Stimulated activated CD4-positive, alpha-beta T cell treated with anti-CD3 and anti-CD28 coated beads, Interleukin-2, amount 100 ng/mL, for 24 hours (primary cell): Measurements from ENCODE around the gene RGS13.

Source experiments
- DNase-seq, 2 donors: peaks; one replicate each; pipeline ENCODE4 v3.0.0-alpha.2; 2020

RGS13 gene, protein sequence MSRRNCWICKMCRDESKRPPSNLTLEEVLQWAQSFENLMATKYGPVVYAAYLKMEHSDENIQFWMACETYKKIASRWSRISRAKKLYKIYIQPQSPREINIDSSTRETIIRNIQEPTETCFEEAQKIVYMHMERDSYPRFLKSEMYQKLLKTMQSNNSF

DNA sequence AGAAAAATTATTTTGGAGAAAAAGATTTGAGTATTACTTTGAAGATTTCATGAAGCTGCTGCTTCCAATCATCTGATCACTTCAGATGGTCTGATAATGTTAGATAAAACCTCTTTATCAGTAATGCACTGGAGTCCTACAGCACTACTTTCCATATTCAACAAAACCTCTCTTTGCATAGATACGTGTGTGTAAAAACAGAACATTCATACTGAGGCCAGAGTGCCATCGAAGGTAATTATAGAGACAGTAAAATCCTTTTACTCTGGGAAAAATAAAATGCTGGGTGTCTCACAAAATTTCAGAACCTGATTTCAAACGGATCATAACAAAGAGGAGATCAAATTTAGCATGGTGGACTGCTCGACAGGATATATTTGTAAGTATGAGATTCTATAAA is at the start of gene RGS13:
Gene RGS13, plus strand, starts transcription at position 209 of the 400 bp plus-strand sequence. CDS start 8,188 bp downstream, outside the sequence.
- DNase-seq, result no peak

DNA sequence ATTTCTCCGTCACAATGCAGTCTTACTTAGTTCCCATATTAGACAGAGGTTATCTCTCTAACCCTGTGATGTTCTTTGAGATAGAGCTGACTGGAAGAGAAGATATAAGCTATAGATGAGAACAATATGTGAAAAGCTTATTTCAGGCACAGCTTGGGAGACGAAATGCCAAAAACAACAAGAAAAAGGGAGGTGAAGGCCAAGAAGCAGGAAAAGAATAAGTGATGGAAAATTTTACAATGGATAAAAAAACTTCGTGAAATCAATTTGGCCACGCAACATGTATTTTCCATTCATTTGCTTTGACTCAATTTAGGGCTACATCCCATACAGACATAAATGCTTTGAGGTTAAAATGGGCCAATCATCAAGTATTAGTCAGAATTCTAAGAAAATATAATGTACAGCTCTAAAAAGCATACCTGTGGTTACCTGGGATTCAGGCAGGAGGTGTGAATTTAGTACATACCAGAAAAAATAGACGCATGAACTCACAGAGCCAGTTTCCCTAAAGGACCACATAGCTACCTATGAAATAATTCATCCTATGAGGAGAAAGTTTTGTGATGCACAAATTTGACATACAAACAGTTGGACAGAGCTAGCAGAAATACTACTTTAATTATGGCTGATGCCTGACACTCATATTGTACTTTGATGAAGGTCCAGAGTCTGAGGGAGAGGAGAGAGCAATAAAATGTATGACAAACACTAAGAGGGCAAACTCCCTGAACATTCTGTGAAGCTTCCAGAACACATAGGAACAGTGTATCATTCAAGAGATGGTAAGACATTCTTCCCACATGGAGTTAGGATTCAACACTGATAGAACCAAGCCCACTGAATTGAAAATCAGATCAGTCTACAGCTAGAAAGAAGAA is 48.3 kb upstream of the RGS13 start:
- no peak for DNase-seq

DNA sequence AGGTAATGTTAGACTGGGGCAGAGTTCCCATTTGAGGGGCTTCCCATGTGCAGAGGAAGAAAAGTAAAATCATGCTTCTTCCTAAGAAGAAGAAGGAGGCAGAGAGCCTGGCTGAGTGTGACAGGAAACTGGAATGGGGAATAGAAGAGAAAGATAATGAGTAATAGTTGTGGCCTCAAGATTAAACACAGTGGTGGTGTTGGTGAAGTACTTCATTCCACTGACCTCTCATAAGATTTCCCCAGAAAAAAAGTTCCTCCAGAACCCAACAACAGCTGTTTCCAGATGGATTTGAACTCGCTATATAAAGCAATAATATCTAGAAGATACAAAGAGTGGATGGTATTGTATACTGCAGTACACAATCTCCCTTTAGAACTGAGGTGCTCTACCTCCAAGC is 47.4 kb upstream of the RGS13 start:
- DNase-seq, result no peak

DNA sequence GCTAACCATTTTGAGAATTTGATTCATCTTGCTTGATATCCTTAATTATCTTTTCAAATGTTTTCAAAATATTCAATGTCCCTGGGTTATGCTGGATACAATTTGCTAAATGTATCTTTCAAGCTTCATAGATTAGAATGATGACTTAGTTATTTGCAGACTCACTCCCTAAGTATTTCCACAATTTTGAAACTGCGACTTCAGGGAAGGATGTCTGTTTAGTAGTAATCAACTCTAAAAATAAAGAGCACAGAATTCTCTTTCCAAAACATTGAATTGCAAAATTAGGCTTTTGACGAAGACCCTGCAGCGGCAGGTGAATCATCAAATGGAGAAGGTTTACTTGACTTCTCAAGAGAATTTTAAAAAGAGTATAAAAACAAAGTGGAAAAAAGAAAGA is 46.1 kb upstream of the RGS13 start:
- DNase-seq, result no peak

DNA sequence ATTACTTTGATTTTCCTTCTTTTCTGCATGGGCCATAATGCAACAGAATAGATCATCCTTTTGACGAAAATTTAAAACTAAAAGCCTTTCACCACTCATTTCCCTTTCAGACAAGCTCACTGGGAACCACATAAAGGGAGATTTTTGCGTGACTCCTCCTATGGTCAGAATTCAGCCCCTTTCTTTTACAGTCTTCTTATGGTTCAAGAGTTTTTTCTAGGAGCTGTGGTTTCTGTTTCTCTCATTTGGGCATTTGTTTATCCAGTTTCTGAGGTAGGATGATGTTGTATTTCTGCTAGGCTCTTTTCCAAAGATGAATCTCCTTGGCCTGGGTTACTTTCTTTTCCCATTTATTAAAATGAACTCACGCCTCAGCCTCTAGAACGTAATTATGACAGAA is 43.4 kb upstream of the RGS13 start:
- DNase-seq, result no peak

DNA sequence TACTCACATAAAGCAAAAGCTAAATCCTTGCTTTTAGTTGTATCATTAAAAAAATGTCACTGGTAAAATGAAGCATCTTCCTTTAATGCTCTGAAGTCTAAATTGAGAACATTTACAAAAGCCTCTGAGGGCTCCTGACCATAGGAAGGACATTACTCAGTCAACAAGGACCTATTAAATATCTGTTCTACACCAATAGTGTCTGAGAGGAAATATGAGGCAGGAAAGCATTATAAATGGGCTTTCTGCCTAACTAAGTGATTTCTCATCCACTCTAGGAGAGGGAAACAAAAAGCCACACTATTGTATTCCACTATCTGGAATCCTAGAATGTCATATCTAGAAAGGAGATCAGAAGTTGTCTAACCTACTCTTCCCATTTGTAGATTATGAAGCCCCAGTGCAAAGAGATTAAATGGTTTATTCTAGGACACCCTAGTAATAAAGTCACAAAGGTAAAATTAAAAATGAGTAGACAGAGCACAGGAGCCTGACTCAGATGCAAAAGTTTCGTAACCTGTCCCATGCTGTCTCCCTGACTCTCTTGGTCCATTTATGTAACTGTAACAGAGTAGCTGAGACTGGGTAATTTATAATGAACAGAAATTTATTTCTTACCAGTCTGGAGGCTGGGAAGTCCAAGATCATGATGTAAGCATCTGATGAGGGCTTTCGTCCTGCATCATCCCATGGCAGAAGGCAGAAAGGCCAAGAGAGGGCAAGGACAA is 42.8 kb upstream of the RGS13 start:
- no peak for DNase-seq

DNA sequence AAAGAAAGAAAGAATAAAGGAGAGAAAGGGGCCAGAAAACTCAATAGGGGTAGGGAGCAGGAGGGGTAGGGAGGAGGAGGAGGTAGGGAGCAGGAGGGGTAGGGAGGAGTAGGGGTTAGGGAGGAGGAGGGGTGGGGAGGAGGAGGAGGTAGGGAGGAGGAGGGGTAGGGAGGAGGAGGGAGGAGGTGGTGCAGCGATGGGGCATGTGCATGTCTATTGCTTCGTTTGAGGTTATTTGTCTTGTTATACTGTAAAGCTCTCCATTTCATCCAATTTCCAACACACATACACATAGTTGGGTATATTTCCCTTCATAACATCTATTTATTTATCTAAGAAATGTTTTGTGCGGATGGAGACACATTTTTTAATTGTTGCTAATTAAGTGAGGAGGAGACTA is 40.6 kb upstream of the RGS13 start:
- DNase-seq, result no peak

DNA sequence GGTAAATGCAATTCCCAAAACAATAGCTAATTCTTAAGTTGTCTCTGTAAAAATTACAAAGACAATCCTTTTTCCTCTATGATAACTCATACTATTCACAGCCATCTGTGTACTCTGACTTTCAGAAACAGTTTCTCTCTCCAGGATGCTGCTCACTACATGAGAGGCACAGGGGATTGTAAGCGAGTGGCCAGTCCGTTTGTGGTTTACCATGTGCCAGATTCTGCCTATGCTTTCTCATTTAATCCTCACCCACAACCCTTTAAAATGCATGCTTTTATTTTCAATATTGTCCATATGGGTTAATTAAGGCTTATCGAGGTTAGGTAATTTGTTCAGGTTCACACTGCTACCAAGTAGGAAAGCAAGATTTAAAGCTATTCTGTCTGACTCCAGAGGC is 37.4 kb upstream of the RGS13 start:
- DNase-seq, result no peak

DNA sequence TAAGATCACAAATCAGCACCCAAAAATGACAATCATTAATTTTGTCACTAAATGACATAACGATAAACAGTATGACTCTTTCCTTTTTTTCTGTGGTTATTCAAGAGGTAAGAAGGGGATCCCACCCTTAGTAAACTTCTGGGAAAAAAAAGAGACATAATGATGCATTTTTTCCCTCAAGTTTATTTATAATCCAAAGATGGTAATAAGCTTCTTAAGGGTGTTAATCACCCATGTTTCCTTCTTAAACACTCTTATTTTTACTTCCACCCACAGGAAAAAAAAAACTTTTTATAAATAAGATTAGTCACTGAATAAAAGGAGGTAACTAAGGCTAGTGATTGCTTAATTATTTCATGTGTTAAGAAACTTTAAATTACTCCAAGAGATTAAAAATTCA is 35.7 kb upstream of the RGS13 start:
- no peak for DNase-seq

DNA sequence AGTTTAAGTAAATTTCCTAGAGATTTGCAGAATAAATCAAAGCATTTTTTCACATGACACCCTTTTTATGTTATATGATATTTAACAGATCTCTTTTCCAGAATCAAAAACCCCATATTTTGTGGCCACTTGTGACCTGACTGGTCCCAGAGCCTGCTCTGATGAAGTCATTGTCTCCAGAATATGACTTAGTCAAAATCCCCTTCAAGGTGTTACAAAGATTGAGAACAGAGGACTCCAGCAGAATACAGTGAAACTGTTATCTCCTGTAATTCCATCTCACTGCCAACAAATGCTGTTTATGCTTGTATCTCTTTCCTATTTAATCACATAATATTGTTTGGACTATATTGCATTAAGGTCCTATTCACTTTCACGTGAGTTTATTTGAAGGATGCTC is 34.8 kb upstream of the RGS13 start:
- DNase-seq, result no peak

DNA sequence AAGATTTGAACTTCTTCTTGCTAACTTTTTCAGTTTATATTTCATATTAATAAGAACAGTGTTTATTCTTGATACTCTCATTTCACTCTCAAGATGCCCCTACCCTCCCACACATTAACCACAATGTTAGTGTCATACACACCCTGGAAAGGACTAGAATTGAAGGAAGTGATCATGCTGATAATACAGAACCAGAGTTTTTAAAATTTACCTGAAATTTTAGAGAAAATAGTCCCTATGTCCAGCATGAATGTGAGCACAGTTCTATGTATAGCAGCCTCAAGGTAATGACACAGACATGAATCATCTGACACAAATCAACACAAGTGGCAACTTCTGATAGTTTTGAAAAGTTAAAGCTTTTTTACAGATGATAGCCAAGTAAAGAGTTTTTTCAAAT is 34.4 kb upstream of the RGS13 start:
- no peak for DNase-seq

DNA sequence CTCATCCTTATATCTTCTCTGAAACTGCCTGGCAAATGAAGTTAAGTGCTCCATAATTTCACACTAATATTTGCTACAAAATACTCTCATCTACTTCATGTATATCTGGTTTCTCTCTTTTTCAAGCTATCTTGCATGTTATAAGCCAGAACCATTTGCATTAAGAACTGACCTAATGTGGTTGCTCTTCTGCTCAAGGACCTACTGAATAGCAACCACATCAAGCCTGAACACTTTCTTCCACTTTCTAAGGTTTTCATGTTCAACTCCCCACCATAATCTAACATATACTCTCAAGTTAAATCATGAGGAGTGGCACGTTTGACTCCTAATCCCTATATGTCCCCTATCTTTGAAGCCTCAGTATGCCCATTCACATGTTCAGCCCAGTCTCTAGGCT is 33.2 kb upstream of the RGS13 start:
- no peak for DNase-seq

DNA sequence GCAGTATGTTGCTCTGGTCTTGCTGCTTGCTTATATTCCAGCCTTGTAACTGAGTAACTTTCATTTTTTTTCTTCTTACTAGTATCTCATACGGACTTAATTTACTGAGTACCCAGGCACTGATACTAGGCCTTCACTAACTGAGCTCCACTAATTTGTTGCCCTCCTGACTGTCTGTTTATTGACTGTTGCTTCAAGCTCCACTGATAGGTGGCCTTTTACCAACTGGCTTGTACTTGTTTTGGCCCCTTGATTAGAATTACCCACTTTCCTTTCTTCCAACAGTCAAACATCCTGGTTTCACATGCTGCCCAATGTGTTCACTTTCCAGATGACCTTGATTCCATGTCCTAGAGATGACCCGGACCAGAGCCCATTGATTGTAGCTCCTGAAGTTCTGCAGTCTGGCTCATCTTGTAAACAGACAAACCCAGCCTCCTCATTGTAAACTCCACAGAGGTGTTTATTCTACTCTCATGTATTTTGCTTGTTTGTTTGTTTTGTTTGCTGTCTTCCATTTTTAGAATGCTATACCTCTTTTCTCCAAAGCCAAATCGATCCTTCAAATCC is 32.6 kb upstream of the RGS13 start:
- no peak for DNase-seq

DNA sequence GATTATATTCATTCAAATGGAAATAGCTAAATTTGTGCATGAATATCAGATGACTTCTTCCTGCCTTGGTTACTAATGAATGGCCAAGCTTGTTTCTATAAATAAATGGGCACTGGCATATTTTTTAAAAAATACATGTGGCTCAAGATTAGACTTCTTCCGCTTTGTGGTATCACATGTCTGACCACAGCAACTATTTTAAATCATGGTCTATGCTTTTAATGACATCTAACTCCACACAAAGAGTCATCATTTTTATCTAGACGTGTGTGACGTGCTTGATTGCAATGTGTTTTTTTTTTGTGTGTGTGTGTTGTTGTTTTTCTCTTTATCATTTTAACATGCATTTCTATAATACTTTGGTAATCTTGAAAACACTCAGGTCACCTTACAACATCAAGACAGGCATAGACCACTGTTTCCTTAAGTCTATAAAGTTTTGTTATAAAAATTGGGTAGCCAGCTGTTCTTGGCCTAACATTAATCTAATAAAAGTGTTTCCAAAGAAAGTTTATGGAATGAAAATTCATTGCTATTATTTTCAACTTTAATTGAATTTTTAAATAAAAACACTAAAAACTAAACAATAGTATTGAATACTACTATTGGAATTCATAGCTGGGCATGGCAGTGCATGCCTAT is 30.8 kb upstream of the RGS13 start:
- no peak for DNase-seq

DNA sequence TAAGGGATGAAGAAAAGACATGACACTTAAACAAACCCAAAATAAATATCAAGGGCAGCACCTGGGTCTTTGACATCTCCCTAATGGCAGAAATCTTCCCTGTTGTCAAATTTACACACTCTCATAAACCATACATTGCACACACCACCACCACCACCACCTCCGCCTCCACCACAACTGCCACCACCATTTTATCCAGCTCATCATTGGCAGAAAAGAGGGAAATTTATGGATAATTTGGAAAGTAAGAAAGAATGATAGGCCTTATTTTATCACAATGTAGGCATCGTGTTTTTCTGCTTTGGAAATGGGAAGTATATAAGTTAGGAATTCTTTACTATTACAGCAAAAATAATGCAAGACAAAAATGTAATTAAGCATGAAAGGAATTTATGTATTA is 27.3 kb upstream of the RGS13 start:
- no peak for DNase-seq

DNA sequence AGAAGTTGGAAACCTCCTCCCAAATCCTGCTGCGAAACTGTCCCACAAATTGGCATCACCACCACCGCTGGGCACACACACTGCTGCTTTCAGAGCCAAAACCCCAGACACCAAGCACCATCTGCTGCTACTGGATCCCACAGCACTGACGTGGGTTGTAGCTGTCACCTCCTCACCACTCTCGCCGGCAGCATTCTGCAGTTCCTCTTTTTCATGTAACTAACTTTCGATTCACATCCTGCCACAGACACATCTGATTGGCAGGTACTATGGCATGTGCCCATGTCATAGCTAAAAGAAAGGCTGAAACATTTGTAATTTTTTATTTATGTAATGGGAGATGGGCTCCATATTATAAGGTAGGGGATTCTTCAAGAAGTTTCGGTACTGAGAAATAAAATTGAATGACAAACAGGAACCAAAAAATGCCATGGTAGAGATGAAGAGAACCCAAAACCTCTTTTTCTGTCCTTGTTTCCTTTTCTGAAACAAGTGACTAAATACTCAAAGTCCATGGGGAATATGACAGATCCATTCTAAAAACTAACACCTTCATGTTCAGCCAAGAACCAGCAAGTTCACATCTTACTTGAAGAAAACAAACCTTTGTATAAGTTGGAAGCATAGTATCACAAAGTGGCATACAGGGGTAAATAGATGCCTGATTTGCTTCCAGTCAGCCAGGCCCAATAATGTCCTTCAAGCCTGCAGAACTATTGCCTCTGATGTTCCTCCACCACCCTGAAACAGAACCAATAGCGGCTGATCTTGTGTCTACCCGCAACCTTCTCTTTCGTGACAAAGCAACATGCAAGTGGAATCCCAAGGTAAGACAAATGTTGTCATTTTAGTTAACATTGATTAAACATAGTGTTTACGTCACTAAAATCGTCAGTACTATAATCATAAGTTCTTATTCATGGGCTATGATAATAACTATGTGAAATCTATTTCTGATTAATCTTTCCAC is 26.6 kb upstream of the RGS13 start:
- DNase-seq, result peak; percentile 42 to 53

DNA sequence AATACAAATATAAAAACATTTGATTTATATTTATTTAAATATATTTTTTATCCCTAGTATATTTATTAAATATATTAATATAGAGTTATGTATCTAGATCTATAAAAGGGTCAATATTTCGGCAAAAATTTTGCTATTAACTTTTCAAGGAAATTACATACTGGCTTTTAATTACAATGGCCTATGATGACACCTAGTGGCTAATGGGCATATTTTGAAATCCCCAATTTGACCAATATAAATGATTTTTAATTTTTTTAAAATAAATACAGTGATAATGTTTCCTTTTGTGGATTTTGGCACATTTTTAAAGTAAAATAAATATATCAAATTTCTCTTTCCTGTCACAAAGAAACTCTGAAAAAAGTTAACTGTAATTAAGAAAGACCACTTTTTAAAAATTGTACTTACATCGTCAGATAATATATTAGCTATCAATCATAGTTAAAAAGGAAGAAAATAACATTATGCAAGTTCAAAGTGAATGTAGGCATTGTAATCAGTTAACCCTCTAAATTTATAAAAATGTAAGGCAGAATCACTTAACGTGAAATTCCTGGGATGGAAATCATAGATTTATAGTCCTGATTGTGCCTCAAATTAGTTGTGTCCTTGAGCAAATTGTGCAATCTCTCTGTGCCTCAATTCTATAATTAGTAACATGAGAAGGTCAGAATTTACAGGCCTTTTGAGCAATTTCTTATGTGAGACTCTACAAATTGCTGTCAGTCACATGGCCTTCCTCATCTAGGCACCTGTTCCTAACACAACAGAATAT is 25.6 kb upstream of the RGS13 start:
- DNase-seq, result no peak

DNA sequence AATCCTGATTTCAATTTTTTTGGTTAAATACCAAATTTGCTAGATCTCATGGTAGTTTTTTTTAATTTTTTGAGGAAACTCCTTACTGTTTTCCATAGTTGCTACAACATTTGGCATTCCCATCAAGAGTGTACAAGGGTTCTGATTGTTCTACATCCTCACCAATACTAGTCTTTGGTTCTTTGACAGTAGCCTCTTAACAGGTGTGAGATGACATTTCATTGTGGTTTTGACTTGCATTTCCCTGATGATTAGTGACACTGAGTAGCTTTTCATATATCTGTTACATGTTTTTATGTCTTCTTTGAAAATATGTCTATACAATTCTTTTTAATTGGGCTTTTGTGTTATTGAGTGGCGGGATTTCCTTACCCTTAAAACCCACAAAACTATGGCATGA is 20.9 kb upstream of the RGS13 start:
- DNase-seq, result no peak

DNA sequence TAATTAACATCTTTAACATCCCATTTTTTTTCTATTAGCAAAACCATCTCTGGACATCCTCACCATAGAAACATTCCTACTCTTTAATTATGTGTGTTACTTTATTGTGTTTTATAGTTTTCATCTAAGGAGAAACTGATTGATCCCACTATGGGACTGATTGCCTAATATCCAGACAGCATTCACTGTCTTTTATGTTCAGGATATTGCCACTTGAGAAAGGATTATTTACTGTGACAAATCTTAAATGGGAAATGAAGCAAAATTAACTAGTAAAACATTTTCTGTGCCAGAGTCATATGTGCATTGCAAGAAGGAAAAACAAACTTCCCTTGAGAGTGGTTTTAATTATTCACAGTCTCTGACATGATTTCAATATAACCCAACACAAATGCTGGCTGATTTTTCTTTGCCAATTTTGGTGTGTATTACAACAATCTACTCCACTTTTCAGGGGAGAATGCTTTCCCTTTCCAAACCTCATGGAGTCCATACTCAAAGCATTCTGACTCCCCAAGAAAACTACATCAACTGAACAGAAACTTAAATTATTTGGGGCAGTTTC is 15.8 kb upstream of the RGS13 start:
- no peak for DNase-seq

DNA sequence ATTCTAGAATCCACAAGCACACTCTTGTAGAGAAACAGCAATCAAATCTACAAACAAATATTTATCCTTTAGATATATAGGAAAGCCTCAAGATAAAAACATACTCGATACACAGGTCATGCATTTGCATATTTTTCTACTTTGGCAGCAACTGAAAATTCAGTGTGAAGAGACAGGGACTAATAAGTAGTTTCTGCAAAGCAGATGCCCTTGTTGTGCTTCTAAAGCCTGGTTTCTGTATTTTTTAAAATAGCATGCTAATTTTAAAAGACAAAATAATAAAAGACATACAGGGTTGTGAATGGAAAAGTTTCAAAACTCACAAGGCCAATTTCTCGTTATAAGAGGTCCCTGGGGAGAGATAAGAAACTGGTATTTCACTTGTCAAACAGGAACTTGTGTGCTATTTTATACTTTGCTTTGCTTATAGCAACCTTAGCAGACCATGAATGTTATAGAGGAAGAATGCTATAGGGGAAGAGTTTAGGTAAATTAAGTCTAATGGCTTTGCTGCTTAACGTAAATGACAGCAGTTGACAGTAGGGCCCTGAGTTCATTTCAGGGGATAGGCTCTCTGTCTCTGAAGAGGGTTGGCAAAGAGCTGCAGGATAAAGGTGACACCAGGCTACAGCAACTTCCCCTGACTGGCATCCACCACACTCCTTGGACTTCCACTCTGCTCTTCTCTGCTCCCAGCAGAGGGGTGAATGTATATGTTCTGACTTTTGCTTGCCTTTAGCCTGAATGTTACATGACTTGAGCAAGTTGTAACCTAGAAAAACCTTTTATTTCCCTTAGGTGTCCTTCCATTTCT is 9.4 kb upstream of the RGS13 start:
- DNase-seq, result no peak
